Neutrophil (primary cell): ENCODE data around the gene RAB18.

Source experiments
- H3K27ac ChIP-seq: fragments of 200-600 bp; sonication (generic); 2 replicates; pipeline ENCODE4 v1.5.1; 2016; ENCODE audit warnings: mild to moderate bottlenecking, moderate library complexity
- H3K27me3 ChIP-seq: fragments of 200-600 bp; sonication (generic); 2 replicates; pipeline ENCODE4 v1.6.0; 2016; ENCODE audit warnings: mild to moderate bottlenecking
- H3K36me3 ChIP-seq: fragments of 200-600 bp; sonication (generic); 2 replicates; pipeline ENCODE4 v1.5.1; 2017
- H3K4me1 ChIP-seq, 2 experiments: fragments of 200-600 bp in 1 of 2; sonication (generic) in 1 of 2; 1 replicate in 1 of 2; 2 replicates in 1 of 2; pipeline versions ENCODE4 v1.5.1 to v1.6.1; 2013 to 2016; ENCODE audit warnings: low read depth in 1 of 2, low read length in 1 of 2, mild to moderate bottlenecking in 1 of 2, moderate library complexity in 1 of 2; ENCODE audit not compliant: control insufficient read depth in 1 of 2, insufficient read depth in 1 of 2
- H3K4me3 ChIP-seq, 2 experiments: fragments of 200-600 bp in 1 of 2; sonication (generic) in 1 of 2; 1 replicate in 1 of 2; 2 replicates in 1 of 2; pipeline ENCODE4 v1.5.1; 2013 to 2016; ENCODE audit warnings: low read depth in 1 of 2, low read length in 1 of 2, mild to moderate bottlenecking in 1 of 2, moderate library complexity in 1 of 2
- H3K9me3 ChIP-seq: fragments of 200-600 bp; sonication (generic); 2 replicates; pipeline ENCODE4 v1.5.1; 2016
- CTCF ChIP-seq: fragments of 200-600 bp; sonication (generic); IDR thresholded peaks from 2 replicates; pipeline ENCODE4 v1.5.1; 2016; ENCODE audit warnings: antibody characterized with exemption

RAB18 gene

GRCh38 chr10:27537166-27537565 is 33.1 kb downstream of the RAB18 start:
- no peak for TF ChIP-seq CTCF
- Histone ChIP-seq H3K9me3 (no peaks in the 10 kb centered on the region), H3K27ac (peak overlapping the region; percentile 52), H3K27me3 (no peaks in the 10 kb centered on the region), H3K4me3 (no peak overlapping the region), H3K36me3 (peaks cover 70% of the 10 kb centered on the region), H3K4me1 (no peaks in the 10 kb centered on the region)

- H3K27ac ChIP-seq: peak overlapping the region; percentile 52
- no peak for TF ChIP-seq CTCF
- no peaks in the 10 kb centered on the region for H3K9me3 ChIP-seq
- H3K36me3 ChIP-seq: peaks cover 76% of the 10 kb centered on the region
- H3K4me1 ChIP-seq: no peaks in the 10 kb centered on the region
- no peaks in the 10 kb centered on the region for H3K27me3 ChIP-seq
- H3K4me3 ChIP-seq: no peak overlapping the region
Observed at GRCh38 chr10:27537787-27538186, 33.7 kb downstream of the RAB18 start.

- Histone ChIP-seq H3K36me3 (peaks cover 69% of the 10 kb centered on the region), H3K4me1 (no peaks in the 10 kb centered on the region), H3K4me3 (no peak overlapping the region), H3K27ac (no peak overlapping the region), H3K27me3 (no peaks in the 10 kb centered on the region), H3K9me3 (no peaks in the 10 kb centered on the region)
- no peak for TF ChIP-seq CTCF
Observed at GRCh38 chr10:27540672-27541071, 36.6 kb downstream of the RAB18 start.

GRCh38 chr10:27541796-27542729 is 38.0 kb downstream of the RAB18 start:
- peaks cover 66% of the 10 kb centered on the region for H3K36me3 ChIP-seq
- no peak for TF ChIP-seq CTCF
- no peaks in the 10 kb centered on the region for H3K9me3 ChIP-seq
- no peaks in the 10 kb centered on the region for H3K27me3 ChIP-seq
- H3K4me3 ChIP-seq: no peak overlapping the region
- no peaks in the 10 kb centered on the region for H3K4me1 ChIP-seq
- H3K27ac ChIP-seq: peak overlapping the region; percentile 49

GRCh38 chr10:27542812-27543211 is 38.7 kb downstream of the RAB18 start:
- Histone ChIP-seq H3K27me3 (no peaks in the 10 kb centered on the region), H3K4me1 (no peaks in the 10 kb centered on the region), H3K27ac (no peak overlapping the region), H3K9me3 (no peaks in the 10 kb centered on the region), H3K36me3 (peaks cover 58% of the 10 kb centered on the region), H3K4me3 (no peak overlapping the region)
- no peak for TF ChIP-seq CTCF
